ENCODE results near the gene SMOC2.

SMOC2 gene

DNA sequence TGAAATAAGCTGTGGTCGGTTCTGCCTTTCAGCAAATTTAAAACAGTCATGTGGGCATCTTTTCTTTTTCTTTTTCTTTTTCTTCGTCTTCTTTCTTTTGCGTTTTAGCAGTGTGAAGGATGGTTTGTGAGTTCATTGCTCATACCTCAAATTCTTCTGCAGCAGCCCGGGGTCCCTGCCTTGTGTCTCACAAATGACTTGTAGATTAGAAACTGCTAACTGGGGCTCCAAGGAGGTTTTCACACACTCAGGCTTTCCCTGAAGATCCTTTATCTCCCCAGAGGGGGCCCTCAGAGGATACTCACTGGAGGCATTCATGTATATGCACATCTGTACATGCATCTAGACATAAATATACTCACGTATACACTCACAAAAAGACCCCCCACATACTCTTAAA, 1.7 kb downstream of the SMOC2 start:
- no peak for DNase-seq

DNA sequence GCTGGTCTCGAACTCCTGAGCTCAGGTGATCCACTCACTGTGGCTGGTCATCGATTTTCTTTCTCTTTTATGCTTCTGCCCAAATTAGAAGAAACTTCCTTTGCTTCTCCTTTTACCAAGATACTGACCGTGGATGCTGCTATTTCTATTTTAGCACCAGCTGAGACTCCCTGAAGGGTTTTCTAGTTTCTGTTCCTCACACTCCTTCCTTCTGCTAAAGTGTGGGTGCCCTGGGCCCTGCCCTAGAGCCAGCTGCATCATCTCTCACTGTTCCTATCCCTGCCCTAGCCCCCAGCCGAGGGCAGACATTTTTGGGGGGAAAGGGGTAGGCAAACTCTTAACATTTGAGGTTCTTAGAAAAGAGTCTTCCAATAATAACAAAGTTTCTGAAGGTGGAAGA, 6.3 kb downstream of the SMOC2 start:
- no peak for DNase-seq

DNA sequence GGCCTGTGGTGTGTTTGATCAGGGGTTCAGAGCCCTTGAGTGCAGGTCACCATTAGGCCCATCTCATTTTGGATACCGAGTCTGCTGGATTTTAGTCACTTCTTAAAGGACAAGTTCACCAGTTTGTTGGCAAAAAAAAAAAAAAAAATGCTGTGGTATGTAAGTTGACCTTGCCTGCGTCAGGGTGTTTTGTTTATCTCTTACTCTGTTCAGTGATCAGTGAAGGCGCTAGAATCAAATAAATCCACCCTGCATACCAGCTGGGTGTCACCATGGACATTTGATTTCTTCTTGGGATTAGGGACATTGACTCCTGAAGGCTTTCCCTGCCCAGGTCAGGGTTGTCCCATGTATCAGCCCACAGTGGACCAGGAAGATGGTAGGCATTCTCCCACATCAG, 6.7 kb downstream of the SMOC2 start:
- DNase-seq = no peak

DNA sequence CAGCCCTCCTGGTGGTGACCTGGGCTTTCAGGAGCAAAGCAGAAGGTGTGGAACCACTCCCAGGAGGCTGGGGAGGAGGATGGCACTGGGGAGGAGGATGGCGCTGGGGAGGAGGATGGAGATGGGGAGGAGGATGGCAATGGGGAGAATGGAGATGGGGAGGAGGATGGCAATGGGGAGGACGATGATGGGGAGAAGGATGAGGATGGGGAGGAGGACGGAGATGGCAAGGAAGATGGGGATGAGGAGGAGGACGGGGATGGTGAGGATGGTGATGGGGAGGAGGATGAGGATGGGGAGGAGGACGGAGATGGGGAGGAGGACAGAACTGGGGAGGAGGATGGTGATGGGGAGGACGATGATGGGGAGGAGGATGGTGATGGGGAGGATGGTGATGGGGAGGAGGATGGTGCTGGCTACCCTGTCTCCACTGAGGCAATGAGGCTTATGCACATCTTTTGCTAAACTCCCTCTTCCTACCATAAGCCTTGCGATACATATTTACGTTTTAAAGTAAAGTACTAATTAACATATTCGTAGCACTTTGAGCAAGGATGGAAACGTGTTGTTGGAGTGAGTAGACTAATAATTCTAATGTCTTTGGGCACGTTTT, 7.4 kb downstream of the SMOC2 start:
- no peak for DNase-seq

DNA sequence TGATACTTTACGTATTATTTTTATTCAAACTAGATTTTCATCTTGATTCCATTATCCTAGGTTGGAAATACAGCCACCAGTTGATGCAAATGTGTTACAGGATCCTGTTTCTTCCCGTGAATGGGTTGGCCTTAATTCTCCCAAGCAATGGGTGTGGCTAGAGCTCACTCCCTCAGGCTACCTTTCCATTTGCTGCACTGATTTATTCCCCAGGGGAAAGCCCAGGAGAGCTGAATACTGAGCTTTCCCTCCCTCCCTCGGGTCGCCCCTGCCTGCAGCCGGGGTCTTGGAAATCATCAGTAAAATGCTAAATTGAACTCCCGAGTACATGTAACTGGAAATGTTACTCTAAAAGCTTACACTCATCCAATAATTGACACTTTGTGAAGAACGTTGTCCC, 9.9 kb downstream of the SMOC2 start:
- no peak for DNase-seq

DNA sequence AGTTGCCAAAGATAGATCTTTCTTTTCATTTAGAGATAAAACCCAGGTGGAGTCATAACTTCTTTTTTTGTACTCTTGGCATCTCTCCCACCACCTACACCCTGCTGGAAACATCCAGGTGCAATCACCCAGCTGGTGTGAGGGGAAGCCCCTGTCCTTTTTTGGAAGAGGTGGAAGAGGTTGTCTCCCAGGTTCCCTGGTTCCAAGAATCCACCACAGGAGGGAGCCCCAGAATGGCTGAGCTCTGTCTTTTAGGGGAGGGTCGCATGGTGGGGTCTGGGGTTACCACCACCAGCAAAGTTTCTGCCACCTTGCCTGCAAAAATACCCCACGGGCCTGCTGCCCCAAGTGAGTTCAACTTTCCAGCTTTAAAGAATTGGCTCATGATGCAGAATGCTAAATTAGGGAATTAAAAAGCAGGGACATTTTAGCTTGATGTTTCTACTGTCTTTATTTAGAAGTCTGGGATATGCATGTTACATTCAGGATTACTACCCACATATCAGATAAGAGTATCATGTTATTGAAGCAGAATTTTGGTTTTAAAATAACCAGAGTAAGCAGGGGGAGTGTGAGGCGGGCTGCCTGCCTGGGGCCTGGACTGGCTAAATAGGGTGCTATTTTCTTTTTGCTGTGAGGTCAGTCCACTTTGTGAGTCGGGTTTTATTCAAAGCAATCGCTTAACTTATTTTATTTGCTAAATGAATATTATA, 11.0 kb downstream of the SMOC2 start:
- peak in 1 of 58 donors; percentile 13 for DNase-seq

DNA sequence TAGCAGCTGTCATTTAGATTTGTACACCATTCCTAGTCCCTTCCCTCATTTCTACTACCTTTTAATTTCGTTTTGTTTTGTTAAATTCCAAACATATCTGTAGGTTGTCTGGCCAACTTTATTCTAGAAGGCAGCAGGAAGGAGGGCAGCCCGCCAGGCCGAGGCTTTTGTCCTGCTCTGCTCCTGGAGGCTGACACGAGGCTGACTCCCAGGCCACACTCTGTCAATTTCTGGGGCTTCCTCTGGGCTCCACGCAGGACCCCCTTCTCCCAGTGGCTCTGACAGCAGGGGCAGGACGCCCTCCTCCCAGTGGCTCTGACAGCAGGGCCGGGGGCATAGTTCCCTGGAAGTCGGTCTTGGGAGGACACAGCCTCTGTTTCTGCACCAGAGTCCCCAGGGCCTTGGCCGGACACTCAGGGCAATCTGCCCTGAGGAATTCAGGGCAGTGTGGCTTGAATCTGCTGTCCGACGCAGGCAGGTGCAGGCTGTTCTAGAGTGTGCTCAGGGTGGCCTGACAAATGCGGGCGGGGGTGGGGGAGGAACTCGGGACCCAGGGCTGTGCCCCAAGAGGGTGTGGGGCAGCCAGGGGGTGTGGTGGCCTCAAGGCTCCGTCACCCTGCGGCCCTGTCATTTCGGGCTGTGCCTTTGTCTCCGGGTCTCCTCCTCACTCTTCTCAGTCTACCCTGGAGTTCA, 11.8 kb downstream of the SMOC2 start:
- DNase-seq = no peak

DNA sequence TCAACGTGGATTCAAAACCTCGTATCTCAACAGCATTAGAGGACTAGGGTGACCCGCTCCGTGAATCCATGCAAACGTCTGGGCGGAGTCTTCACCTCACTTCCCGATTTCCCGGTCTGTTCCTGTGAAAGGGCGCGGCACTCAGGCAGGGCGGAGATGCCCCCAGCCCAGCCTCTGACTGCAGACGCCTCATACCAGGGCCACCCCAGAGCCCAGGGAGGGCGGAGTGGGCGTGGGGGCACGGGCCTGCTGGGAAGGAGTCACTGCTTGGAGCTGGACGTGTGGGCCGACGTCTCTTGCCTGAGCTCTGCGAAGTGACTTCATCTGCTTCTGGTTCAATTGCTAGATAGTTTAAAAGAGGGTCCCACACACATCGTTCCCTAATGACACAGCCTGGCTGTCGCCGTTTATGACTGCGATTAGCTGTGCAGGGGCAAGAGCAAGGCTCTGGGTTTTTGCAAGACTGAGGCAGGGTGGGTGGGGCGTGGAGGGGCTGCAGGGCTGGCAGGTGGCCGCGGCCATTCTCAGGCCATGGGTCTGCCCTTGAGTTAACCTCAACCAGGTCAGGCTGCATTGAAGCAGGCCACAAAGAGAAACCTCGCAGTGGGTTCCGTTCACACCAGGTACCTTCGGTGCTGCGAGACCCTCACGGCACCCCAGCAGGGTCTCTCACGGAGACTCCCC, 15.0 kb downstream of the SMOC2 start:
- DNase-seq = no peak

DNA sequence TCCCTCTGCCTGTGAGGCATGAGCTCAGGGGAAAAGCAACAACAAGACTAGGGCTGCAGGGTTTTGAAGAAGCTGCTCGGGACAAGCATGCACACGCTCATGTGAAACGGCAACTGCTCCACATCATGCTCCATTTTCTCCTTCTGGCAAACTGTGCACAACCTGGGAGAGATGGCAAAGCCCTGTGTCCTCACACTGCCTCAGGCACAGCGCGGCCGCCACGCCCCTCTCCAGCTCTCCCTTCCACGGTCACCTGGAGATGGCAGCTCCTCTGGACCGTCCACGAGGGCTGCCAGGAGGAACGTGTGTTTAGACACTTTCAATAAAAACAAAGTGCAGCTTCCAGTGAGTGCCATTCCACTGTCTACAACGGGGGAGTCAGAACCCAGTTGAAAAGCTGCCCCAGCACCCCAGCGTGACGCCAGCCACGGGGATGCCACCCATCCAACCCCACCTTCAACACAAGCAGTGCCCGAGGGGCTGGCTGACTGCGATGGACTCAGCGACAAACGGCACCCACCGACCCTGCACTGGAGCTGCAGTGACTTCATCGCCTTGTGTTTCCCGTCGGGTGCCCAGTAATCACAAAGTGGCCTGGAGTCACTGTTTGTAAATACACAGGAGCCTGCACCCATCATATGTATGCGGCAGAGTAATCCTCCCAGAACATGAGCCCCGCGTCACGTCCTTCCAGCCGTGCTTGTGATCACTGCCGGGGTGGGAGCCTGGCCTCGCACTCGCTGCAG, 16.1 kb downstream of the SMOC2 start:
- DNase-seq = no peak

DNA sequence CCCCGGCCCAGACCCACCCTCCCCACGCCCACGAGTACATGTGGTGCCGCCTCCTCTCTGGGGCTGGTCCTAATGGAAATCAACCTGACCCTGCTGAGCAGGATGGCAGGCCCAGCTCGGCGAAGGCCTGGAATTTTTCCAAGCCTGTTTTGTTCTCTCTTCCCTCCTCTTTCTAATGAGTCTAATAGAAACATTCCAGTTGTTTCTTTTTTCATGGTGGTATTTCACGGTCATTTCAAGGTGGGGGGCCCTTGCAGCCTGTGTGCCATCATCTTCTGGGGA, 16.6 kb downstream of the SMOC2 start:
- DNase-seq = no peak

DNA sequence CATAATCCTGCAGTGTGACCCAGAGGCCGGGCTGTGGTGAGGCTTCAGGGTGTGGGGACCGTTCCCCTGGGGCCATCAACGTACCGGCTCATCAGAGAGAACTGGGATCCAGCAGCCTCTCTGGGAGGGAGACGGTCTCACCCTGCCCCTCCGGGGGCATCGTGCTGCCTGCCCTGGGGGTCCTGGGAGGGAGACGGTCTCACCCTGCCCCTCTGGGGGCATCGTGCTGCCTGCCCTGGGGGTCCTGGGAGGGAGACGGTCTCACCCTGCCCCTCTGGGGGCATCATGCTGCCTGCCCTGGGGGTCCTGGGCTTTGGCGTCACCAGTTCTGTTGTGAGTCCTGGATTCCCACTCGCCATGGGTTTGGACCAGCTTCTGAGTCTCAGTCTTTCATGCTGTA, 17.1 kb downstream of the SMOC2 start:
- DNase-seq = no peak

DNA sequence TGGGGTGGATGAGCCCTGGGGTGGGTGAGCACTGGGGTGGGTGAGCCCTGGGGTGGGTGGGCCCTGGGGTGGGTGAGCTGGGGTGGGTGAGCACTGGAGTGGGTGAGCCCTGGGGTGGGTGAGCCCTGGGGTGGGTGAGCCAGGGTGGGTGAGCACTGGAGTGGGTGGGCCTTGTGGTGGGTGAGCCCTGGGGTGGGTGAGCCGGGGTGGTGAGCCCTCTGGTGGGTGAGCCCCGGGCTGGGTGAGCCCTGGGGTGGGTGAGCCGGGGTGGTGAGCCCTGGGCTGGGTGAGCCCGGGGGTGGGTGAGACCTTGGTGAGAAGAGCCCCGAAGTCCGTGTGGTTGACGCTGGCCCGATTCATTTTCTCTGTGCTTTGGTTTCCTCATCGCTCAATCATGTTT, 18.6 kb downstream of the SMOC2 start:
- DNase-seq = no peak

DNA sequence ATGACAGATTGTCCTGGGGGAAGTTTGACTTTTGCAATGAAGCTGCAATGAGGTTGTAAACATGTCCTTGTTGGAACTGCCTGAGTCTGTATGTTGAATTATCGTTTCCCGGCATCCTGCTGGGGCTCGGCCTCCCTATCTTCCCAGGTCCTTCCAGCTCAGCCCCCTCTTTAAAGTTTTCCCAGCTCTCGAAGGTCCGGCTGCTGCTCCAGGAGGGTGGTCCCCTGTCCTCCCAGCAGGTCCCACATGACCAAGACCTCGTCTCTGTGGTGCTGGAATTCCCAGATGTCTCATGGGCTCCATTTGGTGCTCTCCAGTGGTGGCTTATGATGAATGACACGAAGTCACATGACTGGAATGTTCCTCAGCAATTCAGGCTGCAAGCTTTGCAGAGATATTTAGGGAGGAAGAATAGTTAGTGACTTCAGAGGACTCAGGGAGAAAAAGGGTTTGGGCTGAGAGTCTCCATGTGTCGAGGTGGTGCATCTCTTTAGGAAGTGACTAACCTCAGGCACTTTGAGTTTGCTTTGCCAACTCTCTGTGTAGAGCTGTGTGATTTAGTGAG, 21.4 kb downstream of the SMOC2 start:
- no peak for DNase-seq

DNA sequence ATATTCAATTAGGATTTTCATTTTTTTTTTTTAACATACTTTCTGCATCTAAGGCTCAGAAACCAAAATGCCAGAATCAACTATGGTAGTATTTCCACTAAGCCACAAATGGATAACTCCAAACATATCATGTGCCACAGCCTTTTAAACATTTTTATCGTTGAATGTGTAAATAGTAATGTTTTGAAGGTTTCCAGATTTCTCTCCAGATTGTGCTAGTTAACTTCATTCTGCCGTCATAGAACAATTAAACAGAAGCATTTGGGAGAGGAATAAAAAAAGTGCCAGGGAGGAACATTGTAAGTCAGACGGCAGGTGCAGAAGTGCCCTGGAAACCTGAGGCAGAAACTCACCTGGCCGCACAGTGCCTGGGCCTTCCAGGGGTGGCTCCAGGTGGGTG, 23.6 kb downstream of the SMOC2 start:
- DNase-seq = no peak

DNA sequence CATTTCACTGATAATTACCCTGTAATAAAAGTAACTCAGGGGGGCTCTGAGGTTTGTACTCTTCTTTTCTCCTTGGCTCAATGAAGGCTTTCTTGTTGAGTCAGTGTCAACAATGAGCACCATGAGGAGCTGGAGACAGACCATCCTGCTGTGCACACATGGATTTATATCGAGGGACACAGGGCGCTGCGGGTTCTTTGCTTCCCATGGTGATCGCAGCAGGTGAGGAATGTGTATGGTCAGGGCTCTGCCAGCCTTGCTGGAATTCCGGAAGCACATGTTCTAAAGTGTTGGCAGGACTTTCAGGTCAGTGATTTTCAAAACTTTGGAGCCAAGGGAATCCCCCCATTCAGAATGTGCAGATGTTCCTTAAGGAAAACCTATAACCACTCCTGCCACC, 27.1 kb downstream of the SMOC2 start:
- no peak for DNase-seq

DNA sequence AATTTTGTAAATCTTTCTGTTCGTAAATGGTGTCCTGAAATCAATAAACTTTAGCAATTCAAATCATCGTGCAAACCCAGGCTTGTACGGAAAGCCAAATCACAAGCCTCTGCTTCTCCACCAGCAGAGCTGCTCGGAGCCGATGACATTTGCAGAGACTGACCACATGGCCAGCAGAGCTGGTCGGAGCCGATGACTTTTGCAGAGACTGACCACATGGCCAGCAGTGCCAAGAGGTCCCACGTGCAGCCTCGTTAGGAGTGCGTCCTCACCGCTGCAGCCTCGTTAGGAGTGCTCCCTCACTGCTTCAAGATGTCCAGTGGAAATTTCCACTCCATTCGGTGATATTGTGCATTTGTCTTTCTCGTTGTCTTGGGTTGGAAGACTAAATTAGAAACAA, 28.5 kb downstream of the SMOC2 start:
- no peak for DNase-seq

DNA sequence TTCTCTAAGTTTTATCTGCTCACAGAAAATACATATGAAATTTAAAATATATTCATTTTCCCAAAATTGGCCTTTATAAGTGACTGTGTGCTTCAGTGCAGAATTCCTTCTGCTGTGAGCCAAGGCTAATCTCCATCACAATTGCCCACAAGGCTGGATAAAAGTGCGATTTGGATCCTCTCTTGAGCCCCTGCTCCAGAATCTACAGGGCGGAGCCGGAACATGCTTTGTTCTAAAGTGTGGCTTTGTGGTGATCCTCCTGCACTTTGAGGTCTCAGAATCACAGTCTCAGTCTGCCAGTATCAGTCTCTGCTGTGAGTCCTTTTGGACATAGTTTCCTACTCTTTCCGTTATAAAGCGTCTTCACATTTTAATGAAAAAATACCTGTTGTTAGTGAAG, 28.9 kb downstream of the SMOC2 start:
- DNase-seq = no peak

DNA sequence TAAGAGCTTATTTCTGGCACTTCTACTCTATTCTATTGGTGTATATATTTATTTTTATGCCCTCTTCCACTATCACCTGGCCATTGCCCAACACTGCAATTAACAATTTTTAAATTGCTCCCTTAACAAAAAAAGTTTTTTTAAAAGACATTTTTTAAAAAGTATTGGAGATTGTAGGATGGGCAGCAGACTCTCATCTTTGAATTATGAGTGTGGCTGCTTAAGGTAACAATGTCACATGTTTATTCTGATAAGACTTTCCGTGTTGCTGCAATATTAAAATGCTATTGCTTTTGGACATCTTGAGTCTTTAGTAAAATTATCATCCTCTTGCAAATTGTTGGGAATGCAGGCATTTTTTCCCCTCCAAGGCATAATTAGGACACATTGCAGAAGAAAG, 31.4 kb downstream of the SMOC2 start:
- no peak for DNase-seq

DNA sequence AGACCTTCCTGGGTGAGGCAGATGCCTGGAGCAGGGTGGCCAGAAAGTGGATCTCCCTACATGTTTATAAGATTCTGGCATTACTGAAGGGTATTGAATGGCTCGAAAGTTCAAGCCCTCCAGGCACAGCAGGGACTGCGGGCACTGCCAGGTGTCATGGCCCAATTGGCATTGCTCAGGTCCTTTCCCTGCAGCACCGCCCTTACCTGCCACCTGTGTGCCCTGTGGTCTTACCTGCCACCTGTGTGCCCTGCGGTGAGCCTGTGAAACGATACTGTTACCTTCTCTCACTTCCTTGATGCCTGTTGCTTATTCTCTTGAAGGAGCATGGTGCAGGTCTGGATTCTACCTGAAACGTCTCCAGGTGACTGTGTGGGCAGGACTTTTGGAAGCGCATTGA, 32.2 kb downstream of the SMOC2 start:
- DNase-seq = no peak

DNA sequence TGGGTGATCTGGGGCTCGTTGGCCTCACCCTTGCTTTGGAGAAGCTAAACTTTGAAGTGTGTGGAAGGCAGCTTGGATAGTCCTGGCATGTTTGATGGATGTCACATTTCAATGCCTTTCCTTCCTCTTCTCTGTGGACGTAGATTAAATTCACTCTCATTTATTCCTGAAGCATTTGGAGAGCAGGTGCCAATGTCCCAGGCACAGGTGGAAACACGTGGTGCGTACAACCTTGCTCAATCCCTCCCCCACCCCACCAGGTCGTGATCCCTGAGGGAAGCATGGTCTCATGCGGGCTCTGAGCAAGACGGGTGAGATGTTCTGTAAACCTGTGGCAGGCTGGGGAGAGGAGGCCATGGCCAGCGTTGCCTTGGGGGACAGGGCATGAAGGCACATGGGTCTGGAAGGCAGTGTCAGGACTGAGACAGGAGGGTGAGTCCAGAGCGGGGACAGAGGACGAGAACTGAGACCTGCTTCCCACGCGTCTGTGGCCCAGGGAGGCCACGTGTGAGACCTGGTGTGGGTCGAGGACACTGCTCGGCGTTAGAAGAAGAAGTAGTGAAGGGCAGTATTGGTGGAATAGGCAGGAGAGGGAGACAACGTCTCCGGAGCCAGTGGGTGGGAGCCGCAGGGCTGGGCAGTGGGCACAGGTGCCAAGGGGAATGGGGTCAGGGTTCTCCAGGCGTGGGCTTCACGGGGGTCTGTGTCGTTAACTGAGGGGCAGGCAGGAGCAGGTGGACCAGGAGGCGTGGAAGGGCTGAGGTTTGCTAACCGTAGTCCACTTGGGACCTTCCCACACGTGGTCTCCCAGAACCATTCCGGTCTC, 34.4 kb downstream of the SMOC2 start:
- no peak for DNase-seq

DNA sequence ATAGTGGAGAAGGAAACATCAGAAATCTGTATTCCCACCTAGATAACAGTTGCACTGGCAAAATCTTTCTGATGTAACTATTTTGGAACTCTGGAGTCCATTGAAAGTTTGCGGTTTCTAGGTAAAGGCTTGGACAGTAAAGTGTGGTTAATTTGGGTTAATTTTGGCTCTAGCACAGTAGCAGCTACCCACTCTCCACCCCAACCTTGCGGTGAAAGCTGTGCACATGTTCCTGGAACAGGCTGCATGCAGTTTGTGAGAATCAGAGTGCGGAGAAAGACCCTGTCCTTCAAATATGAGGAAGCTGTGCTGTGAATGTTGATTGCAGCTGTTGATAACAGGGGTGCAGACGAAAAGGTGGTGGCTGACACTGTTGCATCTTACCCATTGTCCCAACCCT, 38.4 kb downstream of the SMOC2 start:
- no peak for DNase-seq

Data from anterior cingulate cortex (tissue), 58 donors.